KMS-11 (cell line): ENCODE data around the gene MTX2.

Experiments used
- H2AFZ ChIP-seq: fragments of 200-600 bp; sonication (generic); 2 replicates; pipeline ENCODE4 v1.6.1; 2016; ENCODE audit warnings: antibody characterized with exemption, mixed run types, low read depth
- H3K27ac ChIP-seq: fragments of 200-600 bp; sonication (generic); 2 replicates; pipeline ENCODE4 v1.6.1; 2016; ENCODE audit warnings: mild to moderate bottlenecking, mixed run types
- H3K27me3 ChIP-seq: fragments of 200-600 bp; sonication (generic); 2 replicates; pipeline ENCODE4 v1.6.1; 2017; ENCODE audit warnings: mild to moderate bottlenecking, low read depth, mixed run types, moderate library complexity; ENCODE audit not compliant: insufficient read depth
- H3K36me3 ChIP-seq: fragments of 200-600 bp; sonication (generic); 2 replicates; pipeline ENCODE4 v1.6.1; 2017; ENCODE audit warnings: mild to moderate bottlenecking, mixed run types; ENCODE audit not compliant: insufficient read depth
- H3K4me1 ChIP-seq: fragments of 200-600 bp; sonication (generic); 2 replicates; pipeline ENCODE4 v1.6.1; 2016; ENCODE audit warnings: mild to moderate bottlenecking, low read depth, mixed run types; ENCODE audit not compliant: poor library complexity, severe bottlenecking
- H3K4me2 ChIP-seq: fragments of 200-600 bp; sonication (generic); 2 replicates; pipeline ENCODE4 v1.7.0; 2016; ENCODE audit warnings: mild to moderate bottlenecking, mixed run types
- H3K4me3 ChIP-seq: fragments of 200-600 bp; sonication (generic); IDR thresholded peaks from 2 replicates; pipeline ENCODE4 v1.6.1; 2017; ENCODE audit warnings: low read depth, low read length, mixed read lengths; ENCODE audit not compliant: insufficient read depth
- H3K79me2 ChIP-seq: fragments of 200-600 bp; sonication (generic); 2 replicates; pipeline ENCODE4 v1.6.1; 2016; ENCODE audit warnings: low read depth, mixed run types; ENCODE audit not compliant: insufficient read depth
- H3K9ac ChIP-seq: fragments of 200-600 bp; sonication (generic); 2 replicates; pipeline ENCODE4 v1.6.1; 2016; ENCODE audit warnings: mild to moderate bottlenecking, mixed run types
- H4K20me1 ChIP-seq: fragments of 200-600 bp; sonication (generic); 2 replicates; pipeline ENCODE4 v1.6.1; 2016; ENCODE audit warnings: mild to moderate bottlenecking, mixed run types; ENCODE audit not compliant: insufficient read depth
- CTCF ChIP-seq: fragments of 200-600 bp; sonication (generic); conservative IDR thresholded peaks from 2 replicates; pipeline ENCODE4 v1.6.1; 2017; ENCODE audit warnings: low read depth, mild to moderate bottlenecking, antibody characterized with exemption, low read length, moderate library complexity, mixed read lengths

MTX2 gene

DNA sequence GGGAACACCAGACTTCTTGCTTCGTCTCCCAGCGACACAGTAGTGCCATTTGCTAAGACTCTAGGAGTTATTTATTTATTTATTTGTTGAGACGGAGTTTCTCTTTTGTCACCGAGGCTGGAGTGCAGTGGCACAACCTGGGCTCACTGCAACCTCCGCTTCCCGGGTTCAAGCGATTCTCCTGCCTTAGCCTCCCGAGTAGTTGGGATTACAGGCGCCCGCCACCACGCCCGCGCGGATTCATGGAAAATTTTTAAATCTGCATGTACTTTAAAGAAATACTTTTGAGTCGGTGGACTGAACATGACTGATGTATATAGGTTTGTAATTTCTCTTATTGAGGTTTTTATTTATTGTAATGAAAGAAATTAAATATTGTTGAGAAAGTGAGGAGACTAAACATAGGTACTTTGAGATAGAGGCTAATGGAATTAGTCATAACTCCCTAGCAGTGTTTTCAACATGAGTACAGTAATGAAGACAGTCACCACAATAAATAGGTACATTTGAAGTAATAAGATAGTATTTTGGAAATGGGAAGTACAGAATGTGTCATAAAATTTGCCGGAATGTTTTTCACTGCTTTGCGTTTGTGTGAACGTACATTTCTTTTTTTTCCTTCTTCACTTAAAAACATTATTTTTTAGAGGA is 983 bp downstream of the MTX2 start:
- Histone ChIP-seq H3K4me2 (peak overlapping the region; percentile 58), H3K79me2 (peaks cover 27% of the 10 kb centered on the region), H3K36me3 (no peaks in the 10 kb centered on the region), H3K27me3 (no peaks in the 10 kb centered on the region), H3K4me3 (peak overlapping the region; percentile 90), H3K4me1 (peaks cover 19% of the 10 kb centered on the region), H4K20me1 (no peaks in the 10 kb centered on the region; the same call in 1 of the 2 replicates), H2AFZ (peak overlapping the region; percentile 83), H3K27ac (no peak overlapping the region; the same call in 1 of the 2 replicates), H3K9ac (peak overlapping the region; percentile 89; the same call in 1 of the 2 replicates)
- TF ChIP-seq CTCF = no peak

- Histone ChIP-seq H3K27me3 (no peaks in the 10 kb centered on the region), H3K9ac (no peak overlapping the region), H2AFZ (no peak overlapping the region), H3K27ac (no peak overlapping the region), H3K4me2 (no peak overlapping the region), H3K36me3 (no peaks in the 10 kb centered on the region), H3K79me2 (peaks cover 40% of the 10 kb centered on the region), H3K4me1 (peaks cover 19% of the 10 kb centered on the region), H4K20me1 (no peaks in the 10 kb centered on the region; the same call in 1 of the 2 replicates), H3K4me3 (no peak overlapping the region)
- TF ChIP-seq CTCF = no peak
Observed at GRCh38 chr2:176272870-176273459, 3.7 kb downstream of the MTX2 start.

GRCh38 chr2:176278927-176279326 is 9.7 kb downstream of the MTX2 start:
- Histone ChIP-seq H3K27me3 (no peaks in the 10 kb centered on the region), H3K4me3 (no peak overlapping the region), H3K36me3 (no peaks in the 10 kb centered on the region), H3K9ac (no peak overlapping the region), H3K4me2 (no peak overlapping the region), H4K20me1 (0 out of 2 replicates have a peak, but pooled peaks cover 6% of the 10 kb centered on the region), H3K4me1 (peaks cover 12% of the 10 kb centered on the region), H2AFZ (no peak overlapping the region), H3K79me2 (peaks cover 33% of the 10 kb centered on the region; the same call in 1 of the 2 replicates), H3K27ac (no peak overlapping the region)
- TF ChIP-seq CTCF = no peak

GRCh38 chr2:176280156-176280555 is 10.9 kb downstream of the MTX2 start:
- TF ChIP-seq CTCF = no peak
- Histone ChIP-seq H3K27ac (no peak overlapping the region), H4K20me1 (0 out of 2 replicates have a peak, but pooled peaks cover 6% of the 10 kb centered on the region), H3K4me3 (no peak overlapping the region), H3K4me1 (peaks cover 22% of the 10 kb centered on the region), H3K4me2 (no peak overlapping the region), H2AFZ (no peak overlapping the region), H3K36me3 (no peaks in the 10 kb centered on the region), H3K79me2 (peaks cover 33% of the 10 kb centered on the region; the same call in 1 of the 2 replicates), H3K9ac (no peak overlapping the region), H3K27me3 (no peaks in the 10 kb centered on the region)
